HepG2 (cell line): ENCODE measurements around the gene RPL37. TPM values are rescaled to one million over a fixed set of nuclear protein-coding genes. Genes with fewer than 3 reads are reported as not detected.

ENCODE experiments used
- KLF9 ChIP-seq: IDR thresholded peaks from 2 replicates; pipeline ENCODE4 v1.6.1; 2016; ENCODE audit warnings: low read depth
- PAF1 ChIP-seq: IDR thresholded peaks from 2 replicates; pipeline ENCODE4 v1.6.1; 2016; ENCODE audit warnings: missing genetic modification reagents, missing compliant biosample characterization
- POLR2AphosphoS2 ChIP-seq: IDR thresholded peaks from 2 replicates; pipeline ENCODE4 v1.6.1; 2011; ENCODE audit warnings: low read depth, low read length, improper control_type of control experiment
- POLR2AphosphoS5 ChIP-seq: IDR thresholded peaks from 2 replicates; pipeline ENCODE4 v1.6.1; 2012; ENCODE audit warnings: low read depth, low read length
- SCMH1 ChIP-seq: sonication (generic); formaldehyde crosslinking; IDR thresholded peaks from 2 replicates; pipeline ENCODE4 v1.9.0; 2021; ENCODE audit warnings: missing genetic modification reagents, mild to moderate bottlenecking, borderline replicate concordance
- SRF ChIP-seq: IDR thresholded peaks from 2 replicates; pipeline ENCODE4 v1.6.1; 2011; ENCODE audit warnings: mild to moderate bottlenecking, low read depth, low read length, moderate library complexity
- ZBED4 ChIP-seq: sonication (generic); formaldehyde crosslinking; IDR thresholded peaks from 2 replicates; pipeline ENCODE4 v1.4.0; 2020; ENCODE audit warnings: missing genetic modification reagents, borderline replicate concordance
- ZNF160 ChIP-seq: sonication (generic); formaldehyde crosslinking; IDR thresholded peaks from 2 replicates; pipeline ENCODE4 v1.8.0; 2022; ENCODE audit warnings: mild to moderate bottlenecking, inconsistent platforms, missing genetic modification reagents
- ZNF333 ChIP-seq: sonication (generic); formaldehyde crosslinking; IDR thresholded peaks from 2 replicates; pipeline ENCODE4 v1.4.0; 2020; ENCODE audit warnings: mild to moderate bottlenecking, missing genetic modification reagents, borderline replicate concordance
- ZNF615 ChIP-seq: sonication (generic); formaldehyde crosslinking; IDR thresholded peaks from 2 replicates; pipeline ENCODE4 v1.5.0; 2020; ENCODE audit warnings: mild to moderate bottlenecking, missing genetic modification reagents, borderline replicate concordance
- ZNF660 ChIP-seq: sonication (generic); formaldehyde crosslinking; IDR thresholded peaks from 2 replicates; pipeline ENCODE4 v1.5.1; 2020; ENCODE audit warnings: mild to moderate bottlenecking, low read depth, missing genetic modification reagents, borderline replicate concordance
- polyA plus RNA-seq, 8 experiments: library from polyadenylated mRNA; depleted of rRNA in 3 of 8; stranded (reverse) in 7 of 8; unstranded in 1 of 8; fragments of >200 nt; fragmentation: Illumina TruSeq in 4 of 8; extraction: Trizol in 4 of 8; gene quantifications; 2 replicates each; pipeline versions ENCODE4 v1.2.1 to v1.2.3, GENCODE V29; 2011 to 2016; ENCODE audit warnings: low read depth in 4 of 8, missing spikeins in 1 of 8, mixed read lengths in 1 of 8; ENCODE audit not compliant: insufficient read depth in 1 of 8
- total RNA-seq, 5 experiments: library from RNA; depleted of rRNA; stranded (reverse); fragments of >200 nt; fragmentation: Illumina TruSeq; extraction: Trizol; gene quantifications; 2 replicates each; pipeline ENCODE4 v1.2.3, GENCODE V29; 2016; ENCODE audit warnings: low read depth in 1 of 5
- TF ChIP-seq, protein P1 (sequence below): sonication (generic); formaldehyde crosslinking; IDR thresholded peaks from one replicate; pipeline ENCODE4 v1.5.1; 2020; ENCODE audit warnings: mild to moderate bottlenecking, missing genetic modification reagents; ENCODE audit errors: not compliant biosample characterization
- TF ChIP-seq, protein P2 (sequence below): sonication (generic); formaldehyde crosslinking; IDR thresholded peaks from 2 replicates; pipeline ENCODE4 v1.5.0; 2020; ENCODE audit warnings: mild to moderate bottlenecking, missing genetic modification reagents

The RPL37 gene
- total and polyA plus RNA-seq, 2 of the 13 experiments (the other 11 are each of a cell fraction or from before 2014, with no cell fraction given) = 1,981 to 3,367 TPM

DNA sequence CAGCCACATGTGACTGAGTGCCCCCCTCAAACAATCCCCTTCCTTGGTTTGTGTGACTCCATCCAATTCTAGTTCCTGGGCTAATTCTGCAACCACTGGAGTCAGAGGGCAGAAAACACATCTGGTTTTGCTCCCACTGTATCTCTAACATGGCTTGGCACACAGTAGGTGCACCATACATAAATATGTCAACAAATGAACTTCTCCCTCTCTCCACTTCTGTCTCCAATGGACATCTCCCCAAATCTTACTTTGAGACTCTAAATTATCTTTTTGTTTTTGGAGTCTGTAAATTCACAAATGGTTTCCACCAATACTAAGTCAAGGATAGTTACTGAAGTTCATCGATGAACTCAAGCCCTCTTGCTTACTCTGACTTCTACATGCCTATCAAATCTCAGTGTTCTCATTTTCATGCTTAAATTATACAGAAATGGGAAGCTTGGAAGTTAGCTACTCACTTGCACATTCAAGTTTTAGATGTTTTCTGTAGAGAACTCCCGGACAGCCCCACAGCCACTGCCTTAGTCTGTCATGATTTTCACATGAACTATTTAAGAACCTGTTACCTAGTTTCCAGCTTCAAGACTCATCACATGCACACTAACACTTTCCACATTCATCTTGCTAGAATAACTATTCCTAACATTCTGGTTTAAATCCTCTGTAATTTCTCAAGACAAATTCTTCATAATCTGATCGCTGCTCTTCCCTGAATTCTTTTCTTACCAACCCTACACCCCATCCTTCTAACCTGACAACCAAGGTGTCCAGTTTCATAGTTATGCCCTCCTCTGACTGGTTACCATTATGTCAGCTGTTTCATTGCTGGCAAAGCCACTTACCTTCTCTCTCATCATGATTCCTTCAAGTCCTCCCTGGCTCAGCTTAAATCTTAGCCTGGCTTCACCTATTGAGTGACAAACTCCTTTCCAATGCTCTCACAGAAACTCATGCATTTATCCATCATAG is 6.0 kb downstream of the RPL37 start (continued):
- TF ChIP-seq ZBED4 (CRISPR knock-in tag) (no peak), POLR2AphosphoS2 (peak; percentile 37; the same call in 1 of the 2 replicates), SRF (no peak), POLR2AphosphoS5 (peak; percentile 18), SCMH1 (no peak), ZNF660 (no peak), KLF9 (no peak), ZNF333 (no peak), ZNF615 (no peak), ZNF160 (CRISPR knock-in tag) (no peak), PAF1 (CRISPR knock-in tag) (peak; percentile 41; the same call in 1 of the 2 replicates)
- TF ChIP-seq, protein P1, sequence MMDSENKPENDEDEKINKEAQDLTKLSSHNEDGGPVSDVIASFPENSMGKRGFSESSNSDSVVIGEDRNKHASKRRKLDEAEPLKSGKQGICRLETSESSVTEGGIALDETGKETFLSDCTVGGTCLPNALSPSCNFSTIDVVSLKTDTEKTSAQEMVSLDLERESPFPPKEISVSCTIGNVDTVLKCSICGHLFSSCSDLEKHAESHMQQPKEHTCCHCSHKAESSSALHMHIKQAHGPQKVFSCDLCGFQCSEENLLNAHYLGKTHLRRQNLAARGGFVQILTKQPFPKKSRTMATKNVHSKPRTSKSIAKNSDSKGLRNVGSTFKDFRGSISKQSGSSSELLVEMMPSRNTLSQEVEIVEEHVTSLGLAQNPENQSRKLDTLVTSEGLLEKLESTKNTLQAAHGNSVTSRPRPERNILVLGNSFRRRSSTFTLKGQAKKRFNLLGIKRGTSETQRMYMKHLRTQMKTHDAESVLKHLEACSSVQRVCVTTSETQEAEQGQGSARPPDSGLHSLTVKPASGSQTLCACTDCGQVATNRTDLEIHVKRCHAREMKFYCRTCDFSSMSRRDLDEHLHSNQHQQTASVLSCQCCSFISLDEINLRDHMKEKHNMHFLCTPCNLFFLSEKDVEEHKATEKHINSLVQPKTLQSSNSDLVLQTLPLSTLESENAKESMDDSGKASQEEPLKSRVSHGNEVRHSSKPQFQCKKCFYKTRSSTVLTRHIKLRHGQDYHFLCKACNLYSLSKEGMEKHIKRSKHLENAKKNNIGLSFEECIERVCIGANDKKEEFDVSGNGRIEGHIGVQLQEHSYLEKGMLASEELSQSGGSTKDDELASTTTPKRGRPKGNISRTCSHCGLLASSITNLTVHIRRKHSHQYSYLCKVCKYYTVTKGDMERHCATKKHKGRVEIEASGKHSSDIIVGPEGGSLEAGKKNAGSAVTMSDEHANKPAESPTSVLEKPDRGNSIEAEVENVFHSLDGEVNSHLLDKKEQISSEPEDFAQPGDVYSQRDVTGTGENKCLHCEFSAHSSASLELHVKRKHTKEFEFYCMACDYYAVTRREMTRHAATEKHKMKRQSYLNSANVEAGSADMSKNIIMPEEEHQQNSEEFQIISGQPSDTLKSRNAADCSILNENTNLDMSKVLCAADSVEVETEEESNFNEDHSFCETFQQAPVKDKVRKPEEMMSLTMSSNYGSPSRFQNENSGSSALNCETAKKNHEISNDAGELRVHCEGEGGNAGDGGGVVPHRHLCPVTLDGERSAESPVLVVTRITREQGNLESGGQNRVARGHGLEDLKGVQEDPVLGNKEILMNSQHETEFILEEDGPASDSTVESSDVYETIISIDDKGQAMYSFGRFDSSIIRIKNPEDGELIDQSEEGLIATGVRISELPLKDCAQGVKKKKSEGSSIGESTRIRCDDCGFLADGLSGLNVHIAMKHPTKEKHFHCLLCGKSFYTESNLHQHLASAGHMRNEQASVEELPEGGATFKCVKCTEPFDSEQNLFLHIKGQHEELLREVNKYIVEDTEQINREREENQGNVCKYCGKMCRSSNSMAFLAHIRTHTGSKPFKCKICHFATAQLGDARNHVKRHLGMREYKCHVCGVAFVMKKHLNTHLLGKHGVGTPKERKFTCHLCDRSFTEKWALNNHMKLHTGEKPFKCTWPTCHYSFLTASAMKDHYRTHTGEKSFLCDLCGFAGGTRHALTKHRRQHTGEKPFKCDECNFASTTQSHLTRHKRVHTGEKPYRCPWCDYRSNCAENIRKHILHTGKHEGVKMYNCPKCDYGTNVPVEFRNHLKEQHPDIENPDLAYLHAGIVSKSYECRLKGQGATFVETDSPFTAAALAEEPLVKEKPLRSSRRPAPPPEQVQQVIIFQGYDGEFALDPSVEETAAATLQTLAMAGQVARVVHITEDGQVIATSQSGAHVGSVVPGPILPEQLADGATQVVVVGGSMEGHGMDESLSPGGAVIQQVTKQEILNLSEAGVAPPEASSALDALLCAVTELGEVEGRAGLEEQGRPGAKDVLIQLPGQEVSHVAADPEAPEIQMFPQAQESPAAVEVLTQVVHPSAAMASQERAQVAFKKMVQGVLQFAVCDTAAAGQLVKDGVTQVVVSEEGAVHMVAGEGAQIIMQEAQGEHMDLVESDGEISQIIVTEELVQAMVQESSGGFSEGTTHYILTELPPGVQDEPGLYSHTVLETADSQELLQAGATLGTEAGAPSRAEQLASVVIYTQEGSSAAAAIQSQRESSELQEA (CRISPR knock-in tag) = no peak
- TF ChIP-seq, protein P2, sequence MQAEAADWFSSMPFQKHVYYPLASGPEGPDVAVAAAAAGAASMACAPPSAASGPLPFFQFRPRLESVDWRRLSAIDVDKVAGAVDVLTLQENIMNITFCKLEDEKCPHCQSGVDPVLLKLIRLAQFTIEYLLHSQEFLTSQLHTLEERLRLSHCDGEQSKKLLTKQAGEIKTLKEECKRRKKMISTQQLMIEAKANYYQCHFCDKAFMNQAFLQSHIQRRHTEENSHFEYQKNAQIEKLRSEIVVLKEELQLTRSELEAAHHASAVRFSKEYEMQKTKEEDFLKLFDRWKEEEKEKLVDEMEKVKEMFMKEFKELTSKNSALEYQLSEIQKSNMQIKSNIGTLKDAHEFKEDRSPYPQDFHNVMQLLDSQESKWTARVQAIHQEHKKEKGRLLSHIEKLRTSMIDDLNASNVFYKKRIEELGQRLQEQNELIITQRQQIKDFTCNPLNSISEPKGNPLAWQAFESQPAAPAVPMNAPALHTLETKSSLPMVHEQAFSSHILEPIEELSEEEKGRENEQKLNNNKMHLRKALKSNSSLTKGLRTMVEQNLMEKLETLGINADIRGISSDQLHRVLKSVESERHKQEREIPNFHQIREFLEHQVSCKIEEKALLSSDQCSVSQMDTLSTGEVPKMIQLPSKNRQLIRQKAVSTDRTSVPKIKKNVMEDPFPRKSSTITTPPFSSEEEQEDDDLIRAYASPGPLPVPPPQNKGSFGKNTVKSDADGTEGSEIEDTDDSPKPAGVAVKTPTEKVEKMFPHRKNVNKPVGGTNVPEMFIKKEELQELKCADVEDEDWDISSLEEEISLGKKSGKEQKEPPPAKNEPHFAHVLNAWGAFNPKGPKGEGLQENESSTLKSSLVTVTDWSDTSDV (CRISPR knock-in tag) = no peak
